Measurements from ENCODE around the gene XYLT1.

DNA sequence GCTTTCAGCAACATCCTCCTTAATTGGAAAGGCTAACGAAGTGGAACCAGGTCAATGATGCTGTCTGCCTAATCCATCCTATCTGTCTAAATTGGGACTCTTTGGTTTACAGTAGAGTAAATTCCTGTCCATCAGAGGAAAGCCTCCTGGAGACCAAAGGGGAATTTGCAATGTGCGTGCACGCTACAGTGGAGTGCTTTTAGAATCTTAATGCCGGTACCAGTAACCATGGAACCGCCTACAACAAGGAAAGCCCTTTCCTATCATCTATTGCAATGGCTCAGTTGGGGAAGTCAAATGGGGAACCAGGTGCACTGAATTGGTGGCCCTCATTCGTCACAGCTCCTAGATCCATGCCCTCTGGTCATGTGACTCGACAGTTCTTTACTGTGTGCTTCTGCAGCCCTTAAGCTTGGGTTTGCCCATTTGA lies 110.1 kb downstream of the XYLT1 start:
- TF ChIP-seq CTCF (conservative IDR thresholded peaks at IDR 0.05; ENCODE audit: low read length) (no peak), EZH2phosphoT487 (IDR thresholded peaks at IDR 0.05; ENCODE audit: borderline replicate concordance) (no peak)

All from Loucy (cell line).